NOMO-1 (cell line): ENCODE data around the gene ZDHHC21.
"Not testable (repeated sequence)": the region's sequence is repeated elsewhere in the genome, so short reads cannot be mapped to it uniquely, and the experiment has no call there.

Experiments
- DNase-seq, 2 experiments: peaks; one replicate each; lab custom pipeline; 2025; ENCODE audit not compliant: unreplicated experiment in 2 of 2; lab: John Stamatoyannopoulos, UW

The ZDHHC21 gene

GRCh38 chr9:14686168-14686567, 7.1 kb downstream of the ZDHHC21 start:
- no peak for DNase-seq

- DNase-seq = not testable (repeated sequence)
Observed at GRCh38 chr9:14682616-14683015, 10.6 kb downstream of the ZDHHC21 start.

- no peak for DNase-seq
Observed at GRCh38 chr9:14678776-14679175, 14.5 kb downstream of the ZDHHC21 start.

GRCh38 chr9:14677872-14678271, 15.4 kb downstream of the ZDHHC21 start:
- DNase-seq = no peak

- DNase-seq = no peak
Observed at GRCh38 chr9:14677396-14677795, 15.8 kb downstream of the ZDHHC21 start.

- DNase-seq = no peak
Observed at GRCh38 chr9:14674630-14675029, 18.6 kb downstream of the ZDHHC21 start.

GRCh38 chr9:14671377-14671776, 21.9 kb downstream of the ZDHHC21 start:
- no peak for DNase-seq

- no peak for DNase-seq
Observed at GRCh38 chr9:14670718-14671117, 22.5 kb downstream of the ZDHHC21 start.

GRCh38 chr9:14664022-14664421, 29.2 kb downstream of the ZDHHC21 start:
- DNase-seq = not testable (repeated sequence)

GRCh38 chr9:14662060-14662453, 31.2 kb downstream of the ZDHHC21 start:
- DNase-seq = no peak

GRCh38 chr9:14661421-14662059, 31.7 kb downstream of the ZDHHC21 start:
- peak in 1 of 2 experiments; percentile 1 for DNase-seq

- no peak for DNase-seq
Observed at GRCh38 chr9:14660721-14661120, 32.5 kb downstream of the ZDHHC21 start.

GRCh38 chr9:14654932-14655331, 38.3 kb downstream of the ZDHHC21 start:
- DNase-seq = no peak

- DNase-seq = no peak
Observed at GRCh38 chr9:14653511-14653910, 39.7 kb downstream of the ZDHHC21 start.

GRCh38 chr9:14652729-14653377, 40.4 kb downstream of the ZDHHC21 start:
- no peak for DNase-seq

- DNase-seq = no peak
Observed at GRCh38 chr9:14650596-14650995, 42.6 kb downstream of the ZDHHC21 start.

- no peak for DNase-seq
Observed at GRCh38 chr9:14645648-14646047, 47.6 kb downstream of the ZDHHC21 start.

- DNase-seq = no peak
Observed at GRCh38 chr9:14640967-14641366, 52.3 kb downstream of the ZDHHC21 start.

- DNase-seq = no peak
Observed at GRCh38 chr9:14640294-14640693, 52.9 kb downstream of the ZDHHC21 start.

GRCh38 chr9:14633906-14634565, 59.2 kb downstream of the ZDHHC21 start:
- no peak for DNase-seq

GRCh38 chr9:14633148-14633547, 60.1 kb downstream of the ZDHHC21 start:
- DNase-seq = no peak

GRCh38 chr9:14627513-14627912, 65.7 kb downstream of the ZDHHC21 start:
- DNase-seq = no peak
